ENCODE results near the gene PTPMT1. TPM values are rescaled to one million over a fixed set of nuclear protein-coding genes. Genes with fewer than 3 reads are reported as not detected.

The PTPMT1 gene
- polyA plus RNA-seq, 3 donors = 39.2 to 87.8 (median 83.3) TPM

DNA sequence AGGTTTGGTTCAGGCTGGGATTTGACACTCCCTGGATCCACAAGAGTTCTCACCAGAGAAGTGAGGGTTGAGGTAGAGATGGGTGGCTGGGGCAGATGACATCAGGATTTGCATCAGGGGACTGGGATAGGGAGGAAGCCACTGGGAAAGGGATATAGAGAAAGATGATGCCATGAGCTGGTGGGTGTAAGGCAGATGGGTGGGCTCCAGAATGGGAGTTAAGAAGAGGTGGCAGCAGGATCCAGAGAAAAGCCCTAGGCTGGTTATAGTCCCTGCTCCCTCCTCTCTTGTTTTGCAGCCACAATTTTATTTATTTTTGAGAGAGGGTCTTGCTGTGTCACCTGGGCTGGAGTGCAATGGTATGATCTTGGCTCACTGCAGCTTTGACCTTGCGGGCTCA is 30.6 kb downstream of the PTPMT1 start:
- Mint-ChIP-seq H3K4me3 (no peak overlapping the region), H3K27me3 (ENCODE audit: low read depth in 3 of 3) (peaks cover 29 to 37% (median 30%) of the 10 kb centered on the region in 3 donors), H3K4me1 (peaks cover 29% of the 10 kb centered on the region), H3K36me3 (peaks cover 0 to 9% of the 10 kb centered on the region in 2 donors), H3K27ac (no peak overlapping the region), H3K9me3 (peaks cover 0 to 12% (median 3%) of the 10 kb centered on the region in 7 donors)
- H3K4me2 ChIP-seq (replicated peaks; ENCODE audit: extremely low read depth, low read length, poor library complexity, severe bottlenecking) = no peak overlapping the region
- H3K4me1 ChIP-seq (ENCODE audit: control insufficient read depth in 1 of 2, insufficient read depth in 2 of 2, low read length in 2 of 2) = peaks cover 15 to 27% of the 10 kb centered on the region in 2 donors
- peaks cover 0 to 6% of the 10 kb centered on the region in 2 donors for H3K9me3 ChIP-seq (replicated peaks in 1 of 2; ENCODE audit: control insufficient read depth in 1 of 2, insufficient read depth in 1 of 2, low read length in 2 of 2)
- intact Hi-C loops (cut with micrococcal nuclease) = no loop called here
- H3K4me3 ChIP-seq (replicated peaks in 1 of 3; ENCODE audit: low read depth in 2 of 3, low read length in 3 of 3) = no peak overlapping the region
- H4K20me1 ChIP-seq (ENCODE audit: insufficient read depth, low read length) = no peaks in the 10 kb centered on the region
- peaks cover 16 to 29% of the 10 kb centered on the region in 2 donors for H3K27me3 ChIP-seq (ENCODE audit: control insufficient read depth in 2 of 2, insufficient read depth in 2 of 2, low read length in 2 of 2)
- no peak for DNase-seq
- no peak for TF ChIP-seq CTCF (IDR thresholded peaks at IDR 0.05)
- no peak overlapping the region for H2AFZ ChIP-seq (ENCODE audit: insufficient read depth, low read depth, low read length, poor library complexity, severe bottlenecking)
- H3K27ac ChIP-seq (ENCODE audit: low read depth in 1 of 2, low read length in 2 of 2) = no peak overlapping the region
- no peaks in the 10 kb centered on the region for H3K36me3 ChIP-seq (replicated peaks in 1 of 2; ENCODE audit: control insufficient read depth in 1 of 2, insufficient read depth in 2 of 2, low read length in 2 of 2)
- no peak overlapping the region for H3K9ac ChIP-seq (ENCODE audit: insufficient read depth, low read length, poor library complexity, severe bottlenecking)
- no CpG with 5 or more reads among the region's 1 CpG for WGBS (ENCODE audit: insufficient coverage)
- H3K79me2 ChIP-seq (ENCODE audit: insufficient read depth, low read length) = no peaks in the 10 kb centered on the region

- no peaks in the 10 kb centered on the region for H3K36me3 ChIP-seq (replicated peaks in 1 of 2; ENCODE audit: control insufficient read depth in 1 of 2, insufficient read depth in 2 of 2, low read length in 2 of 2)
- H3K4me3 Mint-ChIP-seq = no peak overlapping the region
- intact Hi-C loops (cut with micrococcal nuclease) = no loop called here
- no peak overlapping the region for H3K4me3 ChIP-seq (replicated peaks in 1 of 3; ENCODE audit: low read depth in 2 of 3, low read length in 3 of 3)
- peaks cover 0 to 1% (median 0%) of the 10 kb centered on the region in 7 donors for H3K9me3 Mint-ChIP-seq
- no peak for TF ChIP-seq CTCF (IDR thresholded peaks at IDR 0.05)
- no peaks in the 10 kb centered on the region for H4K20me1 ChIP-seq (ENCODE audit: insufficient read depth, low read length)
- peaks cover 0 to 3% of the 10 kb centered on the region in 2 donors for H3K27me3 ChIP-seq (ENCODE audit: control insufficient read depth in 2 of 2, insufficient read depth in 2 of 2, low read length in 2 of 2)
- no peaks in the 10 kb centered on the region for H3K4me1 ChIP-seq (ENCODE audit: control insufficient read depth in 1 of 2, insufficient read depth in 2 of 2, low read length in 2 of 2)
- no peaks in the 10 kb centered on the region for H3K36me3 Mint-ChIP-seq
- no peaks in the 10 kb centered on the region for H3K4me1 Mint-ChIP-seq
- H3K9me3 ChIP-seq (replicated peaks in 1 of 2; ENCODE audit: control insufficient read depth in 1 of 2, insufficient read depth in 1 of 2, low read length in 2 of 2) = no peaks in the 10 kb centered on the region
- no peaks in the 10 kb centered on the region for H3K79me2 ChIP-seq (ENCODE audit: insufficient read depth, low read length)
- DNase-seq = no peak
- H3K27me3 Mint-ChIP-seq (ENCODE audit: low read depth in 3 of 3) = peaks cover 2 to 9% (median 6%) of the 10 kb centered on the region in 3 donors
- peak overlapping the region in 1 of 7 donors; percentile 13 for H3K27ac Mint-ChIP-seq
- H3K27ac ChIP-seq (ENCODE audit: low read depth in 1 of 2, low read length in 2 of 2) = no peak overlapping the region
- 90% methylated on average over 3 of the region's 4 CpGs for WGBS (ENCODE audit: insufficient coverage)
- no peak overlapping the region for H3K4me2 ChIP-seq (replicated peaks; ENCODE audit: extremely low read depth, low read length, poor library complexity, severe bottlenecking)
- H3K9ac ChIP-seq (ENCODE audit: insufficient read depth, low read length, poor library complexity, severe bottlenecking) = no peak overlapping the region
- no peak overlapping the region for H2AFZ ChIP-seq (ENCODE audit: insufficient read depth, low read depth, low read length, poor library complexity, severe bottlenecking)
These were observed 34.5 kb downstream of the PTPMT1 start for GRCh38 chr11:47599902-47600301.

All from CD14-positive monocyte (primary cell).